Activated CD4-positive, CD25-positive, alpha-beta regulatory T cell (primary cell): ENCODE results near the gene NMU.
"Not testable (repeated sequence)": the region's sequence is repeated elsewhere in the genome, so short reads cannot be mapped to it uniquely, and the experiment has no call there.

Experiments used
- DNase-seq, 4 experiments: peaks; one replicate each; lab custom pipeline; 2025; lab: John Stamatoyannopoulos, UW

The NMU gene, protein sequence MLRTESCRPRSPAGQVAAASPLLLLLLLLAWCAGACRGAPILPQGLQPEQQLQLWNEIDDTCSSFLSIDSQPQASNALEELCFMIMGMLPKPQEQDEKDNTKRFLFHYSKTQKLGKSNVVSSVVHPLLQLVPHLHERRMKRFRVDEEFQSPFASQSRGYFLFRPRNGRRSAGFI

DNA sequence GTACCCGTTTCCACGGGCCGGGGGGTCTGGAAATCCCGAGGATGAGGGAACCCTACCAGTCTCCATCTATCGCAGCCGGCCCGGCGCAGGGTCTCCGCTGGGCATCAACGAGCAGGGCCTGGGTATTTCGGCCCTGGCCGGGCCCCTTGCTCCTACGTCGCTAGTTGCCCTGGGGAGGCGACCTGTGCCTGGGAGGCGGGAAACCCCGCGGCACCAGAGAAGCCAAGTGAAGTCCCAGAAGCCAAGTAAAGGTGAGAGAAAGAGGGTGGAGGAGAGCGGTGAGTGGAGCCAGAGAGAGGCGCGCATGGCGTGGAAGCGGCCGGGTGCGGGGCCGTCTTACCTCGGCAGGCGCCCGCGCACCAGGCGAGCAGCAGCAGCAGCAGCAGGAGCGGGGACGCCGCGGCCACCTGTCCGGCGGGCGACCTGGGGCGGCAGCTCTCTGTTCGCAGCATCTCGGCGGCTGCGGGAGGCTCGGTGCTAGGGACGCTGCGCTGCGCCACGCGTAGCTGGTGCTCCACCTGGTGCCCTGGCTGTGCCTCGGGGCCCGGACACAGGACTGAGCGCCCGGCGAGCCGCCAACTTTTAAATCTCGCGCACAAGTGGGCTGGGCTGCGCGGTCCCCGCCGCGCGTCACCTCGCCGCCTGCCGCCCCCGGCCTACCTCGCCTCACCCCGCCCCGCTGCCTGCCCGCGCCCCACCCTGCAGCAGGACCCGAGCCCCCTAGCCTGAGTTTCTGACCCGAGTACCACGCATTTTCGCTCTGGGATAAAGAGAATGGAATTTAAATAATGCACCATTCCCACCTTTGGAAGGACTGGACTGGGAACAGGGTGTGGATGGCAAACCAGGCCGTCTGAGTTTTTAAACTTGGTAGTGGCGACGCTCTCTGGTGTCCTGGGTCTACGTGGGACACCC is at the start of gene NMU:
NMU (minus strand) TSS at position 558 of the 915 bp plus-strand sequence; CDS start at position 452, 106 bp downstream.
- DNase-seq, result peak in 1 of 4 experiments; percentile 4

DNA sequence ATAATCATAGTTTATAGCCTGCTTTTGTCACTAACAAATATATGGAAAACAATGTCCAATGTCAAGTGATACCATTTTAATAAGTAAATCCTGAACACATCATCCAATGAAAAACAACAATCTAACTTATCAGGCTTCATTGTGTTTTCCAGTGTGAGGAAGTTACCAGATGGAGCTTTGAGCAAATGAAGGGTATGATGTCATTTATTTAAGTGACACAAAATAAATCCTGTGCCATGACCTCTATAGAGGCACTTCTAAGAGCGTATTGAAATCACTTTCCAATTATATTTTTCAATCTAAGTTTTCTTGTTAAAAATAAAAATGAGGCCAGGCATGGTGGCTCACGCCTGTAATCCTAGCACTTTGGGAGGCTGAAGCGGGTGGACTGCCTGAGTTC is 48.2 kb upstream of the NMU start:
- DNase-seq, result no peak

DNA sequence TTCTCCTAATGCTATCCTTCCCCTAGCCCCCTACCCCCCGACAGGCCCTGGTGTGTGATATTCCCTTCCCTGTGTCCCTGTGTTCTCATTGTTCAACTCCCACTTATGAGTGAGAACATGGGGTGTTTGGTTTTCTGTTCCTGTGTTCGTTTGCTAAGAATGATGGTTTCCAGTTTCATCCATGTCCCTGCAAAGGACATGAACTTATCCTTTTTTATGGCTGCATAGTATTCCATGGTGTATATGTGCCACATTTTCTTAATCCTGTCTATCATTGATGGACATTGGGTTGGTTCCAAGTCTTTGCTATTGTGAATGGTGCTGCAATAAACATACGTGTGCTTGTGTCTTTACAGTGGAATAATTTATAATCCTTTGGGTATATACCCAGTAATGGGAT is 46.7 kb upstream of the NMU start:
- DNase-seq, result not testable (repeated sequence)

DNA sequence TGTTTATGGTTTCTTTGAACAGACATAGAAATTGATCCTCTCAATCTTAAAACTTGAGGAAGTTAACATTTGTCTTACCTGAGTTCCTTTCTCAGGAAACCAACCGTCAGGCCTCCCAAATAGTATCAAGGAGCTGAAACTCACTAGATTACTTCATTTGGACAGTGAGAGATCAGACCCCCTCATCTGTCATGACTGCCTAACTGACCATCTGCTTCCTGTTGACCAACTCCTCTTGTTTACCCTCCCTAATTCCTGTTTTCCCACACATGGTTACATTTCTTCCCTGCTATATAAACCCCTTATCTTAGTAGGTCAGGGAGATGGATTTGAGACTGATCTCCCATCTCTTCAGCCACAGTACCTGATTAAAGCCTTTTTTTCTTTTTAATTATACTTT is 46.2 kb upstream of the NMU start:
- no peak for DNase-seq

DNA sequence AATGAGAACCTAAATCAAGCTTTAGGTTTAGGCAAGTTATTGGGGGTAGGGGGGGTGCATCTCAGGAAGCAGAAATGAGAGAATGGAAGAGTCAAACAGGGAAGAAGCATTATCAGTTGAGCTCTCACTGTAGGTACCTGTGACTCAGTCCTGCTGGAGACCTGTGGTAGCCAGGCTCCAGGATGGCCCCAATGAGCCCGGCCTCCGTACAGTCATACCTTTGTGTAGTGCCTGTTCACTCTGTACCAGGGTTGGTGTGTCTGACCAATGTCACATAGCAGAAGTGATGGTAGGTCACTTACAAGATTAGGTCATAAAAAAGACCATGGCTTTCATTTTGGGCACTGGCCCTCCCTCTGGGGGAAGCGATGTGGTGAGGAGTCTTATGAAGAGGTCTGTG is 45.3 kb upstream of the NMU start:
- DNase-seq, result no peak

DNA sequence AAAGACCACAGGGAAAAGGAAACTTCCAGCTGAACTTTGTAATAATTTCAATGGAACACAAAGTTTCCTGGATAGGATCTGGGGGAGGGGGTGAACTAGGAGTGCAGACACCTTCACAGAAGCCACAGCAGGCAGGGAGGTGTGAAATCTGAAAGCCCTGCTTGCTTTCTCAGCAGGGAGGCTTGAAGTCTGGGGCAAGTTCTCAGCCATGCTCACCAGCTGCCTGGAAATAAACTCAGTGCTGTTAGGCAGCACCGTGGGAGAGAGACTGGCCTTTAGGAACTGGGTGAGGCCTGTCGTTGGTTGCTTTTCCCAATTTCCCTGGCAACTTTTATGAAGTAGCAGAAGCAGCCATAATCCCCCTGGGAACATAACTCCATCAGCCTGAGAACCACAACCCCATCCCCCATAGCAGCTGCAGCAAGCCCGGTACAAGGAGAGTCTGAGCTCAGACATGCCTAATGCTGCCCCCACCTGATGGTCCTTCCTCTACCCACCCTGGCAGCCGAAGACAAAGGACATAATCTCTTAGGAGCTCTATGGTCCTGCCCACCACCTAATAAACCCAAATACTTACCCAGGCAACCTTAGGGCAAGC is 39.2 kb upstream of the NMU start:
- no peak for DNase-seq

DNA sequence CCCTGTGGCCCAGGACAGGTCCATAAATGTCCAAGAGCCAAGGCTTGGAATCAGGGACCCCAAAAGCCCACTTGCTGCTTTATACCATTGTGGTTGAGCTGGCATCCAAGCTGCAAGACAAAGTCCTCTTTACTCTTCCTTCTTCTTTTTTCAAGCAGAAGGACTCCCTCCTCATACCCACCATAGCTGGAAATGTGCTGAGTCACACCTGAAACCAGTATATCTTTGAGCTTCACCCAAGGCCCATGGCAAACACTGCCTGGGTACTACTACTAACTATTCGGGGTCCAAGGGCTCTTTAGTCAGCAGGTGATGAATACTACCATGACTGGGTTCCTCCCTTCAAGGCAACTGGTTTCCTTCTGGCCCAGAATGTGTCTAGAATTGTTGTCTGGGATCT is 37.3 kb upstream of the NMU start:
- no peak for DNase-seq

DNA sequence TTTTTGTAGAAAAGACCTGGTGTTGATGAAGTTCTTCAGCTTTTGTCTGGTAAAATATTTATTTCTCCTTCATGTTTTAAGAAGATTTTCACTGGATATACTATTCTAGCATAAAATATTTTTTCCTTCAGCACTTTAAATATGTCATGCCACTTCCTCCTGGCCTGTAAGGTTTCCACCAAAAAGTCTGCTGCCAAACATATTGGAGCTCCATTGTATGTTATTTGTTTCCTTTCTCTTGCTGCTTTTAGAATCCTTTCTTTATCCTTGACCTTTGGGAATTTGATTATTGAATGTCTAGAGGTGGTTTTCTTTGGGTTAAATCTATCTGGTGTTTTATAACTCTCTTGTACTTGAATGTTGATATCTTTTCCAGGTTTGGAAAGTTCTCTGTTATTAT is 35.6 kb upstream of the NMU start:
- DNase-seq, result no peak

DNA sequence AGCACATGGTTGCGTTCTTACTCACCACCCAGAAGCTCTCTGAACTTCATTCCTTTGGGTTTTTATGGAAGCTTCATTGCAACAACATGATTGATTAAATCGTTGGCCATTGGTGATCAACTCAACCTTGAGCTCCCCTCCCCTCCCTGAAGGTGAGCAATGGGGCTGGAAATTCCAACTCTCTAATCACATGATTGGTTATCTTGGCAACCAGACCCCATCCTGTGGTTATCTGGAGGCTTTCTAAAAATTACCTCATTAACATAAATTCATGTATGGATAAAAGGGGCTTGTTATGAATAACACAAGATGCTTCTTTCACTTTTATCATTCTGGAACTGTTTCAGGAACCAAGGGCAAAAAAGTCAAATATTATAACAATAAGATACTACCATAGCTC is 34.6 kb upstream of the NMU start:
- no peak for DNase-seq

DNA sequence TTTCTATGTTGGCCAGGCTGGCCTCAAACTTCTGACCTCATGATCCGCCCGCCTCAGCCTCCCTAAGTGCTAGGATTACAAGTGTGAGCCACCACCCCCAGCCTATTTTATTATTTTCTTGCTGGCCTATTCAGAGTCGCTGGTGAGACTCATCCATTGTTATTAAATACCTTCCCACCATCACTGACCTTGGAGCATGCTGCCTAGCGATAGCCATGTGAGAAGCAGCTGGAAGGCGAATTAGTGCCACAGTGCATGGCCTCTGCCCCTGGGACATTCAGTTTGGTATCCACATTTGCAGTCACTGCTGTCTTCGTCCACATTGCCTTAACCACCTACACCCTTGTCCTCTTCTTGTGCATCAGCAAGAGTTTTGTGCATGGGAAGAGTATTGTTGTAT is 32.4 kb upstream of the NMU start:
- no peak for DNase-seq

DNA sequence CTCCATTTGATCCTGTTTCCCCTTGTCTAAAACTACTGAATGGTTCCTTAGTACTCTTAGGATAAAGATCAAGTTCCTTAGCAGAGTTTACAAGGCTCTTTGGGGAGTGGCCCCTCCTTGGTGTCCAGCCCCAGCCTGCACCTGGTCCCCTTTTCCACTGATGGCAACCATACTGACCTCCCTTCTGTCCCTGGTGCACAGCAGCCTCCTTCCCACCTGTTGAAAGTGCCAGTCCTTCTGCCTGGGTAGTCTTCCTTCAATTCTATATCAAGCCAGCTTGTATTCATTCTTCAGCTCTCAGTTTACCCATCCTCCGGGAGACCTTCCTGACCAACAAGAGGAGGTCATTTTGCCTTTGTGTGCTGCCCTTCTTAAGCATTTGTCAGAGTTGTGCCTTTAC is 30.4 kb upstream of the NMU start:
- no peak for DNase-seq

DNA sequence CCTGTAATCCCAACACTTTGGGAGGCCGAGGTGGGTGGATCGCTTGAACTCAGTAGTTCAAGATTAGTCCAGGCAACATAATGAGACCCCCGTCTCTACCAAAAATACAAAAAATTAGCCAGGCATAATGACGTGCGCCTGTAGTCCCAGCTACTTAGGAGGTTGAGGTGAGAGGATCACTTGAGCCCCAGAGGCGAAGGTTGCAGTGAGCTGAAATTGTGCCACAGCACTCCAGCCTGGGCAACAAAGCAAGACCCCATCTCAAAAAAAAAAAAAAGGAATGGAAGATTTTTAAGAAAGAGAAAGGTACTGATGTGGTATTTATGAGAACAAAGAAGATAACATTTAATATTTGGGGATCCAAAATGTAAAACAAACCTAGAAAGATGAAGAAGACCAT is 27.0 kb upstream of the NMU start:
- DNase-seq, result no peak

DNA sequence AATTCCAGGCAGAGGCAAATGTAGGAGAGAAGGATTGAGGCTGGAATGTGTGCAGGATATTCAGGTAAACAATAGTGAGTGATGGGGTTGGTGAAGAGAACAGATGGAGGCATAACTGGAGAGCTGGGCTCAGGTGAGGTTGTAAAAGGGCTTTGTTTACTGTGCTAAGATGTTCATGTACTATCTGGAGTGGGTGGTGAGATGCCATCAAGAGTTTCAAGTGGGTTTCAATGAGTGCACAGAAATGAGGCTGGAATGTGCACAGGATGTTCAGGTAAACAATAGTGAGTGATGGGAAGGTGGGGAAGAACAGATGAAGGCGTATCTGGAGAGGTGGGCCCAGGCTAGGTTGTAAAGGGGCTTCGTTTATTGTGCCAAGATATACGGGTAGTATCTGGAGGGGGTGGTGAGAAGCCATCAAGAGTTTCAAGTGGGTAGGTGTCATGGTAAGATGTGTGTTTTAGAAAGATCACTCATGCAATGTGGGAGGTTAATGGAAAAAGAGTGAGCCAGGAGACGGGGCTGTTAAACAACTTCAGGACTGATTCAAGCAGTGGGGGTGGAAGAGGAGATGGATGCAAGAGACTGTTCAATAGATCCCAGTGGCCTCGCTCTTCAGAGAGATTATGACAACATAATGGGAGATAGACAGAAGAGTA is 25.4 kb upstream of the NMU start:
- DNase-seq, result no peak

DNA sequence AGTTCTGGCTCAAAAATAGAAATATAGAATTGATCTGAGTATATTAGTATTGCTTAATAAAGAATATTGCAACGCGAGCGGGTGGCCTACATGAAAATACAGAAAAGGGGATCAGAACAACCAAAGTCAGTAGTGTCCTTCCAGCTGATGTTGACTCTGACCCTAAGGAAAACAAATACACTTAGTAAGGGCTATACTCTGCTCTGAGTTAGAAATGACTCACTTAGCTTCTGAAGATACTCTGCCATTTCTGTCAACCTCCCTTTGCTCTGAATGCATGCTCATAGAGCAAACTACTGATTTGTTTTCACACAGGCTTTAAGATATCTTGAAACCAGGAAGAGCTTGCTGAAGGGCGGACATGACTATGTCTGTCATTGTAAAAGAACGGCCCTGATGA is 22.6 kb upstream of the NMU start:
- no peak for DNase-seq

DNA sequence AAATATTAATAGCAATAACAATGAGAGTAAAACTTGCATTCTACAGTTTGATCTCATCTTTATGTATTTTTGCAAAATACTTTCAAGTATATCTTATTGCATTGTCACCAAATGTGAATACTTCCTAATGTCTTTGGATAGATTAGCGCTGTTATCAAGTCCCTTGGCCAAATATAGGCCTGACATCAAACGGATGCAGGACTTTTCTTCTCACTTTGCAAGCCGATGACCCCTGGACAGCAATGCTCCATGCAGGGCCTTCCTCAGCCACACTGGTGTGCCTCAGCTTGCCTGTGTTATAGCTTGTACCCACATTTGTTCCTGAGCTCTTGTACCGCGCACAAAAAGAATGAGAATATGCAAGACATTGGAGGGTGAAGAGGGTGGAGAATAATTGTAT is 18.0 kb upstream of the NMU start:
- DNase-seq, result no peak

DNA sequence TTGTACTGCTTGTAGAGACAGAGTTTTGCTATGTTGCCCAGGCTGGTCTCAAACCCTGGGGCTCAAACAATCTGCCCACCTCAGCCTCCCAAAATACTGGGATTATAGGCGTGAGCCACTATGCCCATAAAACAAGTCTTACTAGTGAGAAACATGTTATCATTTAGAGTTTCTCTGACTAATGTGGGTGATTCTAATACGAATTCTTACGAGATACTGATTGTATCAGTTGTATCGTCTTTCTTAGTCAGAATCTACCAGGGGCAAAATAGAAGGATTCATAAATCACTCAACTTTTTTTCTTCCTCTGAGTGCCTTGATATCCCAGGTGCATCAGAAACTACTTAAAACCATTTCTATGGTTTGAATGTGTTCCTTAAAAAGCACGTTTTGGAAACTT is 14.4 kb upstream of the NMU start:
- DNase-seq, result no peak

DNA sequence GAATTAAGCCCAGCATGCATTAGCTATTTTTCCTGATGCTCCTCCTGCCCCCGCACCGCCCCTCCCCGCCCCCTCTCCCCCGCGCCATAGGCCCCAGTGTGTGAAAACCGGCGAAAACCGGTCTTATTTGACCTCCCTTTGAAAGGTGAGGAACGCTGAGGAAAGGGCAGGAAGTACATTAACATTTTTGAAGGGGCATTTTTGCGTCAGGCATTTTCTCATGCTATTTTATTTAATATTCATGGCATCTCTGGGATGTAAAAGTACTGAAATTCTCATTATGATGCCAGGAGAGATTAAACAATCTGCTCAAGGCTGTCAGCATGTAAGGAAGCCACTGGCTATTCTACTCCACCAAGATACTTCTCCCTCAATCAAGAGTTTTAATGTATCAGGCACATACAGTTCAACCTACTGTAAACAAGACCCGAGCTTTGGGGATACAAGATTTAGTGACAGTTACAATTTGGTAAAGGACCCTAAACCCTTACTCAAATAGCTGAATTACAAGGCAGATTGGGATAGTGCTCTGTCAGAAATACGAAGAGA is 1.2 kb upstream of the NMU start:
- DNase-seq, result no peak

DNA sequence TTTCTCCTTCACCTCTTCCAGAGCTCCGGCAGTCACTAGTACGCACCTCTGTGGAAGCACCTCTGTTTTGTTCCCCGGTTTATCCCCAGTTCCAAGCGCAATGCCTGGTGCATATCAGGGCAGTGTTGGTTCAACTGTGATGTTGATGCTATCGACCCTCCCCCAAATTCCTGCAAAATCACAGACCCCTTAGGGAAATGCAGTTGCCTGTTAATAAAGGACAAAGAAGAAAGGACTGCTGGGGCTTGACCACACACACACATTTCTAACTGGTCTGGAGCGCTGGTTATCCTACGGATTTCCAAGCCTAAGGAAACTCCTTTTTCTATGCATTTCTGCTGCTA is 530 bp upstream of the NMU start:
- DNase-seq, result no peak

DNA sequence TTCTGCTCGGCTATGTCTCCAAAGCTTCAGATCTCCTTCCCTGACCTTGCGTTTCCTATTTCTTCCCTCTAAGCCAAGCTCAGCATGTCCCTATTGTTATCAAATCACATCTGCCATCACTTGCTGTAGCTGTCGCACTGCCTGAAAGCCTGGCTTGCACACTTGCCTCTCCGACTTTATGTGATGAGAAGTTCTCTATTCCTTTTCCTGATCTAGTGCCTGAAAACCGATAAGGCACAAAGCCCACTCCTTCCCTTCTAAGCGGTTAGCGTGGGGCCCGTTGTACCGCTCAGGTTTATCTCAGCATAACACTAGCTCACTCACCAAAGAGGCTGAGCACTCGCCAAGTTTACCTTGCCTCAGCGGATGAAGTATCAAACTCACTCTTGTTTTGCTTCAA is 816 bp downstream of the NMU start:
- no peak for DNase-seq

DNA sequence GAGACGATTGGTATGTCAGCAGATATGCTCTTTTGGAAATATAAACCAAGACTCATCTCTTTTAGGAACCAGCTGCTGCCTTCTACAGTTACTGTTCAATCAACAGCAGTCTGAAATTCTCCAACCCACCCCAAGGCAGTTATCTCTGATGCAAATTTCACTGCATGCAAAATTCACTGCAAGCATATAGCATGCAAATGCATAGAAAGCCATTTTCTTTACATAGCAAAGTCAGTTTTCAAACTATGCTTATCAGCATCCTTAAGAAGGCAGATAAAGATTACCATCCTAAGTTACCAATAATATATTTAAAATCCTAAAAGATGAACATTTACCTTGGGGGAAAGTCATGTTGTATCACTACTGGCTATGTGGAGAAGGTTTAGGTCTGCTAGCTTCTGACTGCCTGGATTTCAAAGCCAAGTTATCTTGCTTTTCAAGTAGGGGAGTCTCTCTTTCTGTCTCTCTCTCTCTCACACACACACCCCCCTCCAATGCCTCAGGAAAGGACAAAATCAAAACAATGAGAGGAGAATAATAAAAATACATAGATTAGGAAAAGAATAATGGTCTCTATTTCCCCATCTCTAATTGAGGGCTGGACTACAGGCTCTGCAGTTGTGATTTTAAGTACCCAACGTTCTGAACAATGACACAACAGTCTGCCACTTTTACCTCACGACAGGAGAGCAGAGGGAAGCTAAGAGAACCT is 1.5 kb downstream of the NMU start:
- no peak for DNase-seq

DNA sequence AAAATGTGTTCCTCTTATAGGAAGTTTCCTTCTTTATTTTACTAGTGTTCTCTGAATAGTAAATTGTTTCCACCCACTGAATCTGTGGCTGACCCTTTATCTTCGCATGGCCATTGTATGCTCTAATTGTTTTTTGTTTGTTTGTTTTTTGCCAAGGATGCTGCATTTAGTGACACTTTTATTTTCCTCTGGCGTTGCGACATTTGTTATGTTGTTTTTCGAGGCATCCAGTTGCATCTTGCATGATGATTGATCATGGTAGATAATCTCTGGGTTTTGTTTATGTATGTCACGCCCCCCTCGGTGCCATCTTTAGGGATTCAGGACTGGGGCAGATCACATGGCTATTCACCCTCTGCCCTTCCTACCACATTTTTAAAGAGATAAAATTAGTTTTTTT is 2.2 kb downstream of the NMU start:
- no peak for DNase-seq

DNA sequence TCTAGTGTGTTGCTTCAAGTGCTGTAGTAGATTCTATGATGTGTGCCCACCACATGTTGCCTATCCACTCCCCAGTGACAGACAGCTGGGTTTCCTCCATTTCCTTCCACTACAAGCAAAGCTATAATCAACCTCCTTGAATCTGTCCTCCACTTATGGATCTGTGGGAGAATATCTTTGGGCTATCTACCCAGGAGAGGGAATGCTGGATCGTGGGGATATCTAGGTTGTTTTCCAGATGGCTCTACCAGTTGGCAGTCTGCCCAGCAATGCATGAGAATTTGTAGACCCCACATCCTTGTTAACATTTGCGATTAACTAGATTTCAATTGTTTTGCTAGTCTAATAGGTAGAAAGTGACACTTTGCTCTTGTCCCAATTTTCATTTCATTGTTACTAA is 10.3 kb downstream of the NMU start:
- no peak for DNase-seq
